Gastroesophageal sphincter (tissue), 3 donors: ENCODE data around the gene DUS1L.

Source experiments
- EP300 ChIP-seq: sonication (generic); formaldehyde crosslinking; IDR thresholded peaks from one replicate; pipeline ENCODE4 v1.6.1; 2017; ENCODE audit warnings: antibody characterized with exemption, mild to moderate bottlenecking
- POLR2A ChIP-seq, 2 donors: fragments of 450-650 bp; IDR thresholded peaks; one replicate each; pipeline ENCODE4 v1.6.1; 2017; ENCODE audit warnings: antibody characterized with exemption in 2 of 2, mild to moderate bottlenecking in 2 of 2, moderate library complexity in 1 of 2
- POLR2AphosphoS5 ChIP-seq: sonication (generic); formaldehyde crosslinking; IDR thresholded peaks from one replicate; pipeline ENCODE4 v1.6.1; 2017; ENCODE audit warnings: antibody characterized with exemption
- TF ChIP-seq, protein P1 (sequence below), 4 experiments: fragments of 200-600 bp in 2 of 4; fragments of 450-650 bp in 2 of 4; sonication (generic) in 1 of 4; IDR thresholded peaks; one replicate each; pipeline ENCODE4 v1.5.1; 2017 to 2019; ENCODE audit warnings: antibody characterized with exemption in 4 of 4, mild to moderate bottlenecking in 2 of 4, moderate library complexity in 2 of 4

DNA sequence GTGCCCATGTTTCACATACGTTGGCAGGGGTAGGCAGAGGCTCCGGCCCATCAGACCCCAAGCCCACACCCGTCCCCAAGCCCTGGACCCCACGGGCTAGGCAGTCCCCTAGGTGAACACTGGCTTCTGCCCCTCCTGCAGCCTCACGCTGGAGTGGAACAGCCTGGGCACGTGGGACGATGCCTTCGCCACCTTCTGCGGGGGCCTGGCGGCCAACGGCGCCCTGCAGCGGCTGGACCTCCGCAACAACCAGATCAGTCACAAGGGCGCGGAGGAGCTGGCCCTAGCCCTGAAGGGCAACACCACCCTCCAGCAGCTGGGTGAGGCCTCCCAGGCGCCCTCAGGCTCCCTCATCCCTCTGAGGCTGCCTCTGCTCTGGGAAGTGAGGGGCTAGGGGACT is 40.7 kb downstream of the DUS1L start:
- TF ChIP-seq, protein P1, sequence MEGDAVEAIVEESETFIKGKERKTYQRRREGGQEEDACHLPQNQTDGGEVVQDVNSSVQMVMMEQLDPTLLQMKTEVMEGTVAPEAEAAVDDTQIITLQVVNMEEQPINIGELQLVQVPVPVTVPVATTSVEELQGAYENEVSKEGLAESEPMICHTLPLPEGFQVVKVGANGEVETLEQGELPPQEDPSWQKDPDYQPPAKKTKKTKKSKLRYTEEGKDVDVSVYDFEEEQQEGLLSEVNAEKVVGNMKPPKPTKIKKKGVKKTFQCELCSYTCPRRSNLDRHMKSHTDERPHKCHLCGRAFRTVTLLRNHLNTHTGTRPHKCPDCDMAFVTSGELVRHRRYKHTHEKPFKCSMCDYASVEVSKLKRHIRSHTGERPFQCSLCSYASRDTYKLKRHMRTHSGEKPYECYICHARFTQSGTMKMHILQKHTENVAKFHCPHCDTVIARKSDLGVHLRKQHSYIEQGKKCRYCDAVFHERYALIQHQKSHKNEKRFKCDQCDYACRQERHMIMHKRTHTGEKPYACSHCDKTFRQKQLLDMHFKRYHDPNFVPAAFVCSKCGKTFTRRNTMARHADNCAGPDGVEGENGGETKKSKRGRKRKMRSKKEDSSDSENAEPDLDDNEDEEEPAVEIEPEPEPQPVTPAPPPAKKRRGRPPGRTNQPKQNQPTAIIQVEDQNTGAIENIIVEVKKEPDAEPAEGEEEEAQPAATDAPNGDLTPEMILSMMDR (IDR thresholded peaks at IDR 0.05), result no peak
- TF ChIP-seq POLR2AphosphoS5 (no peak), POLR2A (IDR thresholded peaks at IDR 0.05) (no peak), EP300 (no peak)
